Measurements from ENCODE around the gene RHOV. TPM values are rescaled to one million over a fixed set of nuclear protein-coding genes. Genes with fewer than 3 reads are reported as not detected.

The RHOV gene
- total and polyA plus RNA-seq, 10 of the 15 experiments (the other 5 are each of a cell fraction or from before 2014, with no cell fraction given): 0.24 to 39.3 (median 9.3) TPM

- H3K27ac ChIP-seq (ENCODE audit: control insufficient read depth, insufficient read depth): no peak overlapping the region
- ChIA-PET RAD21 (ENCODE audit: unreplicated experiment) (interaction anchor here (0.8 to 5.4 kb wide), 2 partner anchors 42 to 336 kb away, joined by 3 to 33 read pairs; partner anchors contain the start of gene CCDC32), SMC1A (ENCODE audit: uncharacterized antibody, unreplicated experiment) (interaction anchor here (1.8 kb wide), 1 partner anchor 41 kb away, joined by 5 read pairs; no protein-coding TSS in a partner anchor), POLR2A (no interaction called here), CTCF (interaction anchor here (0.6 to 11.1 kb wide), 7 partner anchors 9 to 286 kb away, joined by 3 to 128 read pairs (median 3); no protein-coding TSS in a partner anchor)
- no TSS peak for BruUV-seq (replicated peaks)
- FAIRE-seq: no peak
- H3K9me3 ChIP-seq (replicated peaks; ENCODE audit: control insufficient read depth, insufficient read depth, low read length): no peaks in the 10 kb centered on the region
- ATAC-seq: no peak
- H3K4me1 ChIP-seq (ENCODE audit: control insufficient read depth, insufficient read depth, low read length): peaks cover 12% of the 10 kb centered on the region
- no peak overlapping the region for H3K9ac ChIP-seq (ENCODE audit: control insufficient read depth, insufficient read depth, low read length)
- intact Hi-C loops (cut with micrococcal nuclease; ENCODE audit: unreplicated experiment) (no loop called here), in situ Hi-C loops (cut with MboI) (loop anchor here (5.0 kb wide), 1 partner anchor 287 kb away; no protein-coding TSS in a partner anchor)
- H3K79me2 ChIP-seq (ENCODE audit: control insufficient read depth, insufficient read depth, low read length): peaks cover 10% of the 10 kb centered on the region
- no peak overlapping the region for H2AFZ ChIP-seq (ENCODE audit: control insufficient read depth, low read depth, low read length)
- no peak for DNase-seq (ENCODE audit: low read depth, low spot score)
- H4K20me1 ChIP-seq (ENCODE audit: control insufficient read depth, insufficient read depth): no peaks in the 10 kb centered on the region
- no peak overlapping the region for H3K4me2 ChIP-seq (ENCODE audit: control insufficient read depth, insufficient read depth)
- H3K27me3 ChIP-seq (replicated peaks in 1 of 2; ENCODE audit: control insufficient read depth in 2 of 2, insufficient read depth in 2 of 2, low read length in 1 of 2): no peaks in the 10 kb centered on the region
- no peak overlapping the region for H3K4me3 ChIP-seq
- TF ChIP-seq POLR2A (IDR thresholded peaks at IDR 0.05; ENCODE audit: low read depth, low read length) (peak; percentile 44), NFIC (IDR thresholded peaks at IDR 0.05; ENCODE audit: low read depth, low read length) (no peak)
- H3K36me3 ChIP-seq (ENCODE audit: control insufficient read depth in 2 of 2, insufficient read depth in 2 of 2, low read length in 1 of 2): peaks cover 11 to 30% of the 10 kb centered on the region in 2 experiments
- WGBS (ENCODE audit: insufficient coverage, insufficient replicate concordance, low lambda C conversion rate, missing lambda C conversion rate): 91% methylated on average over 36 of the region's 36 CpGs
Measured at GRCh38 chr15:40900256-40901052, 26.4 kb upstream of the RHOV start.

DNA sequence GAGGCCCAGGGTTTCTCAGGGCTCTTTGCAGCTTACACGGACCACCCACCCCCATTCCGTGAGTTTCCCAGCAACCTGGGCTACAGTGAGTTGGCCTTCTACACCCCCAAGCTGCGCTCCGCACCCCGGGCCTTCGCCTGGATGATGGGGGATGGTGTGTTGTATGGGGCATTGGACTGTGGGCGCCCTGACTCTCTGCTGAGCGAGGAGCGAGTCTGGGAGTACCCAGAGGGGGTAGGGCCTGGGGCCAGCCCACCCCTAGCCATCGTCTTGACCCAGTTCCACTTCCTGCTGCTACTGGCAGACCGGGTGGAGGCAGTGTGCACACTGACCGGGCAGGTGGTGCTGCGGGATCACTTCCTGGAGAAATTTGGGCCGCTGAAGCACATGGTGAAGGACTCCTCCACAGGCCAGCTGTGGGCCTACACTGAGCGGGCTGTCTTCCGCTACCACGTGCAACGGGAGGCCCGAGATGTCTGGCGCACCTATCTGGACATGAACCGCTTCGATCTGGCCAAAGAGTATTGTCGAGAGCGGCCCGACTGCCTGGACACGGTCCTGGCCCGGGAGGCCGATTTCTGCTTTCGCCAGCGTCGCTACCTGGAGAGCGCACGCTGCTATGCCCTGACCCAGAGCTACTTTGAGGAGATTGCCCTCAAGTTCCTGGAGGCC lies 25.6 kb upstream of the RHOV start:
- ChIA-PET RAD21 (ENCODE audit: unreplicated experiment) (interaction anchor here (0.5 to 5.4 kb wide), 3 partner anchors 41 to 107 kb away, joined by 4 to 33 read pairs (median 5); no protein-coding TSS in a partner anchor), POLR2A (no interaction called here)

More for the DNA sequence above, 25.6 kb upstream of the RHOV start:
- H3K27me3 ChIP-seq (replicated peaks in 1 of 2; ENCODE audit: control insufficient read depth in 2 of 2, insufficient read depth in 2 of 2, low read length in 1 of 2): no peaks in the 10 kb centered on the region
- BruUV-seq (replicated peaks): no TSS peak
- intact Hi-C loops (cut with micrococcal nuclease; ENCODE audit: unreplicated experiment): no loop called here
- no peaks in the 10 kb centered on the region for H4K20me1 ChIP-seq (ENCODE audit: control insufficient read depth, insufficient read depth)
- peaks cover 14% of the 10 kb centered on the region for H3K4me1 ChIP-seq (ENCODE audit: control insufficient read depth, insufficient read depth, low read length)
- no peak overlapping the region for H2AFZ ChIP-seq (ENCODE audit: control insufficient read depth, low read depth, low read length)
- ChIA-PET SMC1A (ENCODE audit: uncharacterized antibody, unreplicated experiment) (interaction anchor here (1.2 kb wide), 1 partner anchor 286 kb away, joined by 3 read pairs; no protein-coding TSS in a partner anchor), CTCF (interaction anchor here (0.7 to 11.1 kb wide), 3 partner anchors 10 to 287 kb away, joined by 3 to 128 read pairs (median 3); no protein-coding TSS in a partner anchor)
- 94% methylated on average over 33 of the region's 33 CpGs for WGBS (ENCODE audit: insufficient coverage, insufficient replicate concordance, low lambda C conversion rate, missing lambda C conversion rate)
- peaks cover 17% of the 10 kb centered on the region for H3K79me2 ChIP-seq (ENCODE audit: control insufficient read depth, insufficient read depth, low read length)
- no peak overlapping the region for H3K4me3 ChIP-seq
- no peak overlapping the region for H3K4me2 ChIP-seq (ENCODE audit: control insufficient read depth, insufficient read depth)
- TF ChIP-seq, protein P1, sequence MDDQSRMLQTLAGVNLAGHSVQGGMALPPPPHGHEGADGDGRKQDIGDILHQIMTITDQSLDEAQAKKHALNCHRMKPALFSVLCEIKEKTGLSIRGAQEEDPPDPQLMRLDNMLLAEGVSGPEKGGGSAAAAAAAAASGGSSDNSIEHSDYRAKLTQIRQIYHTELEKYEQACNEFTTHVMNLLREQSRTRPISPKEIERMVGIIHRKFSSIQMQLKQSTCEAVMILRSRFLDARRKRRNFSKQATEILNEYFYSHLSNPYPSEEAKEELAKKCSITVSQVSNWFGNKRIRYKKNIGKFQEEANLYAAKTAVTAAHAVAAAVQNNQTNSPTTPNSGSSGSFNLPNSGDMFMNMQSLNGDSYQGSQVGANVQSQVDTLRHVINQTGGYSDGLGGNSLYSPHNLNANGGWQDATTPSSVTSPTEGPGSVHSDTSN (IDR thresholded peaks at IDR 0.05; ENCODE audit: insufficient replicate concordance, low read depth, low read length): no peak
- TF ChIP-seq FOXM1 (IDR thresholded peaks at IDR 0.05; ENCODE audit: low read depth, low read length) (no peak), POLR2A (IDR thresholded peaks at IDR 0.05; ENCODE audit: low read depth, low read length) (peak; percentile 24; the same call in 1 of the 2 replicates)
- ATAC-seq (no peak), FAIRE-seq (no peak), DNase-seq (ENCODE audit: low read depth, low spot score) (no peak)
- no peak overlapping the region for H3K27ac ChIP-seq (ENCODE audit: control insufficient read depth, insufficient read depth)
- in situ Hi-C loops (cut with MboI): loop anchor here (5.0 kb wide), 1 partner anchor 288 kb away; no protein-coding TSS in a partner anchor
- peaks cover 11 to 30% of the 10 kb centered on the region in 2 experiments for H3K36me3 ChIP-seq (ENCODE audit: control insufficient read depth in 2 of 2, insufficient read depth in 2 of 2, low read length in 1 of 2)
- no peaks in the 10 kb centered on the region for H3K9me3 ChIP-seq (replicated peaks; ENCODE audit: control insufficient read depth, insufficient read depth, low read length)
- no peak overlapping the region for H3K9ac ChIP-seq (ENCODE audit: control insufficient read depth, insufficient read depth, low read length)
